Muscle layer of colon (tissue), 2 donors: Measurements from ENCODE around the gene MEDAG.

ENCODE experiments used
- H3K27ac ChIP-seq: one replicate; pipeline ENCODE4 v1.7.0; 2013; ENCODE audit warnings: low read depth, mild to moderate bottlenecking, low read length, moderate library complexity
- H3K27me3 ChIP-seq, 2 donors: one replicate each; pipeline ENCODE4 v1.7.0; 2013; ENCODE audit warnings: low read length in 2 of 2, mild to moderate bottlenecking in 2 of 2; ENCODE audit not compliant: insufficient read depth in 2 of 2, control insufficient read depth in 1 of 2
- H3K36me3 ChIP-seq: one replicate; pipeline ENCODE4 v1.7.0; 2013; ENCODE audit warnings: mild to moderate bottlenecking, low read length; ENCODE audit not compliant: insufficient read depth
- H3K4me1 ChIP-seq: one replicate; pipeline ENCODE4 v1.7.0; 2013; ENCODE audit warnings: mild to moderate bottlenecking, low read length; ENCODE audit not compliant: insufficient read depth
- H3K4me3 ChIP-seq, 2 donors: one replicate each; pipeline ENCODE4 v1.7.0; 2013; ENCODE audit warnings: low read length in 2 of 2, low read depth in 1 of 2, mild to moderate bottlenecking in 1 of 2, moderate library complexity in 1 of 2
- H3K9ac ChIP-seq: one replicate; pipeline ENCODE4 v1.7.0; 2013; ENCODE audit warnings: low read length
- H3K9me3 ChIP-seq: one replicate; pipeline ENCODE4 v1.7.0; 2013; ENCODE audit warnings: mild to moderate bottlenecking, low read length
- donor health status: abdominal sarcoma.
- donor health status: Adenocarcinoma of cecum.

The MEDAG gene

DNA sequence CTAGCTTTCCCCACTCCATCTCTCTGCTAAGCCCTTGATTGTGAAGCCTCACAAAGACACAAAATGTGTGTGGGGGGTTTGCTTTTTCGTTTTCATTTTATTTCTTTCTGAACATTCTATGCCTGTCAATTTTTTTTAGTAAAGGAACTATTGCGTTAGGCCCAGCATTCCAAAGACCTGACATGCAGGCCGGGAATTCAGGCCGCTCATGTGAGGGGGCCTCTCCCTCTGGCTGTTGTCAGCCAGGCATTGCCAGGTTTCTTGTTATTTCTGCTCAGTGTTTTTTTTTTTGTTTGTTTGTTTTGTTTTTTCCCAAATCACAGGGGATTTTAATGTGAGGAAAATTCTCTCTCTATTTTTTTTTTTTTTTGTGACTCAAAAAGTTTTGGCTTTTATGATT is 10.3 kb upstream of the MEDAG start:
- Histone ChIP-seq H3K9ac (no peak overlapping the region), H3K27ac (no peak overlapping the region), H3K27me3 (no peaks in the 10 kb centered on the region), H3K4me3 (no peak overlapping the region), H3K36me3 (no peaks in the 10 kb centered on the region), H3K4me1 (no peaks in the 10 kb centered on the region), H3K9me3 (no peaks in the 10 kb centered on the region)

DNA sequence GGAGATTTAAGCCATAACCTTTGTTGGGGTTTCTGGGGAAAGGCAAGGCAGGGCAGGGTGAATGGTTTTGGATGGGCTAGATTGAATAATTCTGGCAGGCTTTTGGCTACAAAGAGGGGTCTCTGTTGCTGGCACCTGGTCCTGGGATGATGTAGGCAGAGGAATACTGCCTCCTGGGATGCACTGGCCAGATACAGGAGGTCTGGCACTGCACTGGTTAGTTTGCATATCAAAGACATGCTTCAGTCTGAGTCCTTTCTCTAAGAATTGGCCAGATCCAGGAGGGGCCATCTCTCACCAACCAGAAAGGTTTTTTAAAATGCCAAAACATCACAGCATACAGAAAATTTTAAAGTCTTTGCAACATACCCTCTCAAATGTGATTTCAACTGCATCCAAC is 8.0 kb upstream of the MEDAG start:
- H3K4me1 ChIP-seq: no peaks in the 10 kb centered on the region
- no peaks in the 10 kb centered on the region for H3K9me3 ChIP-seq
- H3K27me3 ChIP-seq: no peaks in the 10 kb centered on the region
- H3K36me3 ChIP-seq: no peaks in the 10 kb centered on the region
- no peak overlapping the region for H3K27ac ChIP-seq
- H3K9ac ChIP-seq: no peak overlapping the region
- no peak overlapping the region for H3K4me3 ChIP-seq

DNA sequence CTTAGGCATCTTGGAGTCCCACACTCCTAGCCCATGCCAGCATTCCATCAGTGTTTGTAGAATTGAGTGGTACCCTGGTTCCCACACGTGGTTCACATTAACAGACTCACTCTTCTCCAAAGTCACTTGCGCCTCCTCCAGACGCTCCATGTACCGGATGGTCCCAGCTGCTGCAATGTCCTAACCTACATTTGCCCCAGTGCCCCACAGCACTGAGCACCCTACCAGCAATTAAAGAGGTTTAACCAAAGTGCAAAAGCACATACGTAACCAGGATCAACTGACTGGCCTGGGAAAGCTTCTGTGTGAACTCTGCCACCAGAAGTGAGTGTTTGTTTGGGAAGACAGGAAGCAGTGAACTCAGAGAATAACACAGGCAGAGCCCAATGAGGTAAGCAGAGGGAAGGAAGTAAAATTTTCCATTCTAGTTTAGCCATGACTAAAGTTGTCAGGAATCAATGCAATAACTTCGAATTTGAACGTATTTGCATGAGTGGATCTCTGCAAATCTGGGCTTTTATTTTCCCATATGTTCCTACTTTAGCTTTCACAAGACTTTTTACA is 7.3 kb upstream of the MEDAG start:
- no peak overlapping the region for H3K9ac ChIP-seq
- H3K4me3 ChIP-seq: no peak overlapping the region

DNA sequence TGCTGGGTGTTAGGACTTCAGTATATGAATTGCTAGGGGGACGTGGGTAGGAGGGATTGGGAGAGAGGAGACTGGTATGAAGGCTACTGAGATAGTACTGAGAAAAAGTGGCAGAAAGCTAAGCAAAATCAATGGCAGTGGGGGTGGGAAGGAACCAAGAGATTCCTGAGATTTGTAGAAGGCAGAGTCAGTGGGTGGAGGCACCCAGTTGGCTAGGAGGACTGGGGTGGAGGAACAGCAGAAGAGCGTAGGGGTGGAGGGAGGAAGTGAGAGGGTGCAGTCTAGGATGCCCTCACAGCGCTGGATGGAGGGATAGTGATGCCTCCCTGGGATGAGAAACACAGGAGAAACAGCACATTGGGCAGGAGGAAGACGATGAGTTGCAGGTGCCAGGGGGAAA is 5.6 kb upstream of the MEDAG start:
- H3K4me3 ChIP-seq: no peak overlapping the region
- H3K9ac ChIP-seq: no peak overlapping the region
- no peaks in the 10 kb centered on the region for H3K9me3 ChIP-seq
- H3K27me3 ChIP-seq: peaks cover 8 to 9% of the 10 kb centered on the region in 2 donors
- H3K4me1 ChIP-seq: peaks cover under 1% of the 10 kb centered on the region
- H3K36me3 ChIP-seq: no peaks in the 10 kb centered on the region
- H3K27ac ChIP-seq: no peak overlapping the region

More for the DNA sequence above, 7.3 kb upstream of the MEDAG start:
- Histone ChIP-seq H3K4me1 (no peaks in the 10 kb centered on the region), H3K27ac (no peak overlapping the region), H3K27me3 (peaks cover 0 to 4% of the 10 kb centered on the region in 2 donors), H3K36me3 (no peaks in the 10 kb centered on the region), H3K9me3 (no peaks in the 10 kb centered on the region)

DNA sequence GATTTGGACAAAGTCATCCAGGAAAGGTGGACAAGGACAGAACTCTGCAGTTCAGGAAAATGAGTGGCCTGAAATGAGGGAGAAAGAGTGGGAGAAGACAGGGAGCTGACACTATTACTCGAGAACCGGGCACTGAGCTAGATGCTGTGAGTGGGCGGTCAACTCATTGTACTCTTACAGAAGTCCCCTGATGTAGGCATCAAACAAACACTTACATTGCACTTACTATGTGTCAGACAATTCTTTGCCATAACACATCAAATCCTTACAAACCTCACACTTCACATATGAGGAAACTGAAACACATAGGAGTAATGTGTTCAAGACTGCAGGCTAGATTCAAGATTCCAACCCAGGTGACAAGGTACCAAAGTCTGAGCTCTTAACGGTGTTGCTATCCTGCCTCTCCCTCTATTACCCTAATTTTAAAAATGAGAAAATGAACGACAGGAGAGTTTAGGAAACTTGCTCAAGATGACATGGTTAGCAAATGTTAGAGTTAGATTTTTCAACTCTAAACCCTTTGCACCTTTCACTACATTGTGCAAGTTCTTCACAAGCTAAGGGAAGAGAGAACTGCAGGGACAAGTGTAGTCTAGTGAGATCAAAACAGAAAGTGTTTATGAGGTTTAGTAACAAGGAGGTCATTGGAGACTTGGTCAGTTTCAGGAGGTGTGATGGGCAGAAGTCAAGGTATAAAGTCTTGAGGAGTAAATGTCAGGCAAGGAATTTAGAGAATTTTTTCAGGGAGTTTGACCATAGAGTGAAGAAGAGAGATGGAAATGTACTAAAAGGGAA is 4.9 kb upstream of the MEDAG start:
- H3K4me1 ChIP-seq: peaks cover 6% of the 10 kb centered on the region

DNA sequence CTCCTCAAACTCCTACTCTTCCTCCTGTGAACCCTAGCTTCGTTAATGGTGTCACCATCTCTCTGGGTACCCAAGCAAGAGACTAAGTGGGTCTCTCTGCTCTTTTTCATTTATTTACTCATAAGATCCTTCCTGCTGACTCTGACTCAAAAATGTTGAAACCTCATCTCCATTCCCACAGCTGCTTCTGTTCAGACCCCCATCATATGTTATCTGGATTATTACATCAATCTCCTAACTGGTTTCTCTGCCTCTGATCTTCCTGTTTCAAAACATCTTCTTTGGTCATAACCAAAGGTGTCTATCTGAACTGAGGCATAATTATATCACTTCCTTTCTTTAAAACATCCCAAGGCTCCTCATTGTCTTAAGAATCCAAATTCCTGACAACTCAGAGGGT is 2.0 kb upstream of the MEDAG start:
- H3K9me3 ChIP-seq: no peaks in the 10 kb centered on the region
- H3K27me3 ChIP-seq: peaks cover 13 to 32% of the 10 kb centered on the region in 2 donors
- H3K4me1 ChIP-seq: peaks cover 6% of the 10 kb centered on the region
- no peaks in the 10 kb centered on the region for H3K36me3 ChIP-seq
- no peak overlapping the region for H3K9ac ChIP-seq
- H3K4me3 ChIP-seq: no peak overlapping the region
- no peak overlapping the region for H3K27ac ChIP-seq

More for the DNA sequence above, 4.9 kb upstream of the MEDAG start:
- H3K36me3 ChIP-seq: no peaks in the 10 kb centered on the region
- no peak overlapping the region for H3K9ac ChIP-seq
- peaks cover 13 to 16% of the 10 kb centered on the region in 2 donors for H3K27me3 ChIP-seq
- no peak overlapping the region for H3K27ac ChIP-seq
- no peak overlapping the region for H3K4me3 ChIP-seq
- no peaks in the 10 kb centered on the region for H3K9me3 ChIP-seq

DNA sequence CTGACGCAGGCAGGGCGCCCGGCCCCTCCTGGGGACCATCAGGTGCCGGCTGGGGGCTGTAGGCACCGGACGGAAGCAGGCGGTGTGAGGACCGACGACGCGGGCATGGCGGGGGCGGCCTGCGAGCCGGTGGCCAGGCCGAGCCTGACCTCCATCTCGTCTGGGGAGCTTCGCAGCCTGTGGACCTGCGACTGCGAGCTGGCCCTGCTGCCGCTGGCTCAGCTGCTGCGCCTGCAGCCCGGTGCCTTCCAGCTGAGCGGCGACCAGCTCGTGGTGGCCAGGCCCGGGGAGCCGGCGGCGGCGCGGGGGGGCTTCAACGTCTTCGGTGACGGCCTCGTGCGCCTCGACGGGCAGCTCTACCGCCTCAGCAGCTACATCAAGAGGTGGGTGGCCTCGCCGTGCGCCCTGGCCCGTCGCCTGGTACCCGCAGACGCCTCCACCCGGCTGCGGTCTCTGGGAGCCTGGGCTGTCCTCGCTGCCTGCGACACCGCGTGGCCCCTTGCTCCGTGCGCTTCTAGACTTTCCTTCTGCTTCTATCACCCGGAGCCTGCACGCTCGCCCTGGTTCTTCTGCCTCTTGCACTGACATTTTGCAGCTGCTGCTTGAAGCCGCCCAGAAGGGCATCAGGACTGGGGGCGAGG is 460 bp downstream of the MEDAG start:
- peaks cover 13 to 32% of the 10 kb centered on the region in 2 donors for H3K27me3 ChIP-seq
- peak overlapping the region; percentile 23 to 33 for H3K4me3 ChIP-seq
- H3K4me1 ChIP-seq: peaks cover 6% of the 10 kb centered on the region
- no peaks in the 10 kb centered on the region for H3K9me3 ChIP-seq
- H3K36me3 ChIP-seq: no peaks in the 10 kb centered on the region
- H3K27ac ChIP-seq: no peak overlapping the region
- no peak overlapping the region for H3K9ac ChIP-seq

DNA sequence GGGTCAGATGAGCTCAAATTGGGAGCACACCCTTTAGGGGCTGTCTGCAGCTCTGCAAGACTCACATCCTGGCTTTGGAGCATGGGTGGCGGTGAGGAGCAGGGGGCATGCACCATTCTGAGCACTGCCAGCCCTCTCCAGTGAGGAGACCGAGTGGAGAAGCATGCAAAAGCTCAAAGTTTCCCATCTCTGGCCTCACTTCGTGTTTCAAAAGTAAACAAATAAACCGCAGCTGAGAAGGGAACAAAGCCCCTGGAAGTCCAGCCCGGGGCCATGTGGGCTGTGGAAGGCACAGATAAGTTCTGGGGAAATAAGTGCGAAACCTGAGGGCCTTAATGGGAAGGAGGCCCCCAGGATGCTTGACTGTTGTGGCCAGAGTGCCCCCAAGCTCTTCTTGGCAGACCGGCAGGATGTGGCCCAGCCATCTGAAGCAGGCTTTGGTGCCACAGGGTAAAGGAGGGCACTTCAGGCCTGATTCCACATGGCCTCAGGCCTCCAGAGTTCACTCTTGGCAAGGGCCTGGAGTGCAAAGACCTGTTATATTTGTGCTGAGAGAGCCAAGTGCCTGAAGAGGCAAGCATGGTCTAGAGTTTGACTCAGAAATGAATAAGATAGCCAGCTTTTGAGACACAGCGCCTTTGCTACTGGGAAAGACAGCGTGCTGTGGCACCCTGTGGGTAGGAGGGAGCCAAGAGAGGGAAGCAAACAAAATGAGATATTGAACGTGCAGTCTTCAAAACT is 1.2 kb downstream of the MEDAG start:
- peaks cover 13 to 32% of the 10 kb centered on the region in 2 donors for H3K27me3 ChIP-seq
- no peak overlapping the region for H3K9ac ChIP-seq
- H3K36me3 ChIP-seq: no peaks in the 10 kb centered on the region
- peak overlapping the region; percentile 23 to 33 for H3K4me3 ChIP-seq
- H3K9me3 ChIP-seq: no peaks in the 10 kb centered on the region
- peaks cover 6% of the 10 kb centered on the region for H3K4me1 ChIP-seq
- no peak overlapping the region for H3K27ac ChIP-seq

DNA sequence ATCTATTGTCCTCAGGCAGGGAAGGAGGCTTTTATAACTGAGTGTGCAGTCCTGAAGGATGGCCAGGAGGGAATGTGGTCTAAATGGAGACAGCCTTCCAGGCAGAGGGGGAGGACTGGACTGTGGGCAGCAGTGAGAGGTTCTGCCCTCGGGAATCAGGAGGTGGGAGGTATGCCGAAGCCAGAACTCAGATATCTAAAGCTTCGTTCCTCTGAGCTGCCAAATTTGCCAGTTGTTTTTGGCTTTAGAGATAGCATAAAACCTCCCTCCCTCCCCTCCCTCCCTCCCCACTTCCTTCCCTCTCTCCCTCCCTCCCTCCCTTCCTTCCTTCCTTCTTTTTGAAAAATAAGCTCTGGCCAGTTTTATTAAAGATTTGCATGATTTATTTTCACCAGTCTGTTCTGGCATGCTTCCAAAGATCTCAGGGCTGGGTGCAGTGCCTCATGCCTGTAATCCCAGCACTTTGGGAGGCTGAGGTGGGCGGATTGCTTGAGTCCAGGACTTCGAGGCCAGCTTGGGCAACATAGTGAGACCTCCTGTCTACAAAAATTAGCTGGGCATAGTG is 2.4 kb downstream of the MEDAG start:
- no peaks in the 10 kb centered on the region for H3K36me3 ChIP-seq
- no peak overlapping the region for H3K27ac ChIP-seq
- peaks cover 13 to 30% of the 10 kb centered on the region in 2 donors for H3K27me3 ChIP-seq
- H3K9me3 ChIP-seq: no peaks in the 10 kb centered on the region
- H3K9ac ChIP-seq: no peak overlapping the region
- H3K4me3 ChIP-seq: no peak overlapping the region
- peaks cover 6% of the 10 kb centered on the region for H3K4me1 ChIP-seq

DNA sequence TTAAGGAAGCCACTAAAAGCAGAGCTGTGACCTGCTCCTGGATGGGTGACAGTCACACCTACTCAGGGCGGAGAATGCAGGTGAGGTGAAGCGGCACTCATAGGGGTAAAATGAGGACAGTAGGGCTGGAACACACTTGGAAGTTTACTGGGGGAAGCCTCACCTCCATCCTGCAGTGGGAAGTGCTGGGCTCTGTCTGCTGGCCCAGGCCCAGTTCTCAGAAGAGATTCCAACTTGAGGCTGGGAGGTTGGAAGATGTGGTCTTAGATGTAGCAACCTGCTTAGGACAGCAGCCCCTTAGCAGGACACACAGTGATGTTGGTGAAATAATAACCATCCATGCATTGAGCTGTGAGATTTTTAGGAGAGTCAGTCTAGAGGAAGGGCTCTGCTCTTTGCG is 4.6 kb downstream of the MEDAG start:
- Histone ChIP-seq H3K9me3 (no peaks in the 10 kb centered on the region), H3K4me3 (no peak overlapping the region), H3K4me1 (peaks cover 3% of the 10 kb centered on the region), H3K27ac (no peak overlapping the region), H3K36me3 (no peaks in the 10 kb centered on the region), H3K27me3 (peaks cover 2 to 21% of the 10 kb centered on the region in 2 donors), H3K9ac (no peak overlapping the region)
